ENCODE measurements around the gene SYT1.

The SYT1 gene

GRCh38 chr12:79250960-79251755 lies 386.6 kb downstream of the SYT1 start:
- Histone ChIP-seq H3K27me3 (ENCODE audit: control insufficient read depth, insufficient read depth, low read length) (no peaks in the 10 kb centered on the region), H3K4me1 (no peaks in the 10 kb centered on the region), H3K36me3 (ENCODE audit: control insufficient read depth, insufficient read depth, low read length) (no peaks in the 10 kb centered on the region), H3K4me3 (ENCODE audit: low read depth, low read length) (no peak overlapping the region), H2AFZ (no peak overlapping the region), H3K9ac (no peak overlapping the region), H3K79me2 (no peaks in the 10 kb centered on the region), H3K27ac (no peak overlapping the region), H3K4me2 (ENCODE audit: low read length) (no peak overlapping the region), H3K9me3 (ENCODE audit: control insufficient read depth, low read length) (no peaks in the 10 kb centered on the region)
- TF ChIP-seq CTCF (IDR thresholded peaks at IDR 0.05): no peak

GRCh38 chr12:79252358-79253075 lies 387.9 kb downstream of the SYT1 start:
- Histone ChIP-seq H3K4me1 (no peaks in the 10 kb centered on the region), H3K27ac (no peak overlapping the region), H3K4me2 (ENCODE audit: low read length) (no peak overlapping the region), H3K27me3 (ENCODE audit: control insufficient read depth, insufficient read depth, low read length) (no peaks in the 10 kb centered on the region), H3K36me3 (ENCODE audit: control insufficient read depth, insufficient read depth, low read length) (no peaks in the 10 kb centered on the region), H3K4me3 (ENCODE audit: low read depth, low read length) (no peak overlapping the region), H3K9ac (no peak overlapping the region), H3K79me2 (no peaks in the 10 kb centered on the region), H3K9me3 (ENCODE audit: control insufficient read depth, low read length) (no peaks in the 10 kb centered on the region), H2AFZ (no peak overlapping the region)
- no peak for TF ChIP-seq CTCF (IDR thresholded peaks at IDR 0.05)

GRCh38 chr12:79255288-79255687 lies 390.7 kb downstream of the SYT1 start:
- Histone ChIP-seq H3K4me2 (ENCODE audit: low read length) (no peak overlapping the region), H3K27ac (no peak overlapping the region)
- TF ChIP-seq CTCF (IDR thresholded peaks at IDR 0.05): no peak

GRCh38 chr12:79260923-79261322 lies 396.3 kb downstream of the SYT1 start:
- H3K4me1 ChIP-seq: no peaks in the 10 kb centered on the region
- H3K79me2 ChIP-seq: no peaks in the 10 kb centered on the region
- H2AFZ ChIP-seq: no peak overlapping the region
- H3K9me3 ChIP-seq (ENCODE audit: control insufficient read depth, low read length): no peaks in the 10 kb centered on the region
- H3K36me3 ChIP-seq (ENCODE audit: control insufficient read depth, insufficient read depth, low read length): no peaks in the 10 kb centered on the region
- no peak overlapping the region for H3K9ac ChIP-seq
- no peaks in the 10 kb centered on the region for H3K27me3 ChIP-seq (ENCODE audit: control insufficient read depth, insufficient read depth, low read length)
- TF ChIP-seq CTCF (IDR thresholded peaks at IDR 0.05): no peak
- H3K4me3 ChIP-seq (ENCODE audit: low read depth, low read length): no peak overlapping the region
- no peak overlapping the region for H3K4me2 ChIP-seq (ENCODE audit: low read length)
- no peak overlapping the region for H3K27ac ChIP-seq

More at GRCh38 chr12:79255288-79255687, 390.7 kb downstream of the SYT1 start:
- Histone ChIP-seq H3K79me2 (no peaks in the 10 kb centered on the region), H3K36me3 (ENCODE audit: control insufficient read depth, insufficient read depth, low read length) (no peaks in the 10 kb centered on the region), H3K4me1 (no peaks in the 10 kb centered on the region), H3K9me3 (ENCODE audit: control insufficient read depth, low read length) (no peaks in the 10 kb centered on the region), H3K9ac (no peak overlapping the region), H2AFZ (no peak overlapping the region), H3K27me3 (ENCODE audit: control insufficient read depth, insufficient read depth, low read length) (no peaks in the 10 kb centered on the region), H3K4me3 (ENCODE audit: low read depth, low read length) (no peak overlapping the region)

Measured in parathyroid adenoma (tissue), 2 donors.